H9 (cell line): ENCODE results near the gene ARFIP1. TPM values are rescaled to one million over a fixed set of nuclear protein-coding genes. Genes with fewer than 3 reads are reported as not detected.
A peak's percentile ranks its signal among the peaks of the same experiment; 100 is the strongest.
"Not testable (repeated sequence)": the region's sequence is repeated elsewhere in the genome, so short reads cannot be mapped to it uniquely, and the experiment has no call there.

Experiments used
- DNase-seq: peaks from one replicate; pipeline ENCODE4 v3.0.0-alpha.2; 2017
- H2AFZ ChIP-seq: one replicate; pipeline ENCODE4 v1.6.1; 2013; ENCODE audit warnings: mild to moderate bottlenecking, low read length, control low read depth, moderate library complexity
- H2AK5ac ChIP-seq: 2 replicates; pipeline ENCODE4 v1.6.1; 2013; ENCODE audit warnings: low read length, control low read depth, mixed read lengths; ENCODE audit not compliant: insufficient read length
- H2BK120ac ChIP-seq: one replicate; pipeline ENCODE4 v1.6.1; 2013; ENCODE audit warnings: low read depth, mild to moderate bottlenecking, low read length, control low read depth, inconsistent platforms; ENCODE audit not compliant: poor library complexity, severe bottlenecking
- H2BK12ac ChIP-seq: 2 replicates; pipeline ENCODE4 v1.6.1; 2013; ENCODE audit warnings: low read length, control low read depth, mixed read lengths, low read depth; ENCODE audit not compliant: insufficient read length
- H2BK15ac ChIP-seq: 2 replicates; pipeline ENCODE4 v1.6.1; 2013; ENCODE audit warnings: low read depth, low read length, control low read depth
- H2BK20ac ChIP-seq: one replicate; pipeline ENCODE4 v1.6.1; 2013; ENCODE audit warnings: low read depth, mild to moderate bottlenecking, low read length, control low read depth, inconsistent platforms; ENCODE audit not compliant: poor library complexity, severe bottlenecking
- H2BK5ac ChIP-seq: 2 replicates; pipeline ENCODE4 v1.6.1; 2013; ENCODE audit warnings: low read length, control low read depth, mixed read lengths; ENCODE audit not compliant: insufficient read length
- H3K14ac ChIP-seq: 2 replicates; pipeline ENCODE4 v1.6.1; 2013; ENCODE audit warnings: low read length, control low read depth; ENCODE audit not compliant: insufficient read depth
- H3K18ac ChIP-seq: 2 replicates; pipeline ENCODE4 v1.6.1; 2013; ENCODE audit warnings: low read depth, mild to moderate bottlenecking, mixed read lengths, low read length, control low read depth; ENCODE audit not compliant: insufficient read length
- H3K23ac ChIP-seq: 2 replicates; pipeline ENCODE4 v1.6.1; 2013; ENCODE audit warnings: low read length, control low read depth, mixed read lengths, low read depth; ENCODE audit not compliant: insufficient read length
- H3K23me2 ChIP-seq: 2 replicates; pipeline ENCODE4 v1.6.1; 2013; ENCODE audit warnings: low read depth, mild to moderate bottlenecking, mixed read lengths, low read length, control low read depth; ENCODE audit not compliant: insufficient read length, poor library complexity, severe bottlenecking
- H3K27ac ChIP-seq: 2 replicates; pipeline ENCODE4 v1.5.1; 2013; ENCODE audit warnings: low read length, control low read depth, mixed read lengths, low read depth; ENCODE audit not compliant: insufficient read length
- H3K27me3 ChIP-seq: 2 replicates; pipeline ENCODE4 v1.6.1; 2013; ENCODE audit warnings: low read length, control low read depth, inconsistent platforms; ENCODE audit not compliant: insufficient read depth
- H3K4ac ChIP-seq: 2 replicates; pipeline ENCODE4 v1.6.1; 2013; ENCODE audit warnings: low read depth, mild to moderate bottlenecking, control low read depth, inconsistent platforms, low read length, moderate library complexity
- H3K4me1 ChIP-seq: 2 replicates; pipeline ENCODE4 v1.6.1; 2013; ENCODE audit warnings: low read length, control low read depth, inconsistent platforms; ENCODE audit not compliant: insufficient read depth
- H3K4me2 ChIP-seq: 2 replicates; pipeline ENCODE4 v1.6.1; 2013; ENCODE audit warnings: low read length, control low read depth, mixed read lengths; ENCODE audit not compliant: insufficient read length, insufficient read depth
- H3K56ac ChIP-seq: 2 replicates; pipeline ENCODE4 v1.6.1; 2013; ENCODE audit warnings: low read depth, mild to moderate bottlenecking, mixed read lengths, low read length, control low read depth; ENCODE audit not compliant: insufficient read length
- H3K79me1 ChIP-seq: 2 replicates; pipeline ENCODE4 v1.6.1; 2013; ENCODE audit warnings: low read depth, mild to moderate bottlenecking, moderate library complexity, low read length, control low read depth, inconsistent platforms; ENCODE audit not compliant: insufficient read depth, poor library complexity, severe bottlenecking
- H3K79me2 ChIP-seq: 2 replicates; pipeline ENCODE4 v1.6.1; 2013; ENCODE audit warnings: low read length, control low read depth, inconsistent platforms; ENCODE audit not compliant: insufficient read depth
- H3K9ac ChIP-seq: 2 replicates; pipeline ENCODE4 v1.6.1; 2013; ENCODE audit warnings: low read length, control low read depth, mixed read lengths; ENCODE audit not compliant: insufficient read length; ENCODE audit errors: extremely low read depth
- H3K9me3 ChIP-seq: one replicate; pipeline ENCODE4 v1.6.1; 2013; ENCODE audit warnings: low read depth, low read length, inconsistent platforms; ENCODE audit not compliant: control insufficient read depth
- H3T11ph ChIP-seq: one replicate; pipeline ENCODE4 v1.6.1; 2013; ENCODE audit warnings: mild to moderate bottlenecking, low read length, control low read depth, inconsistent platforms
- H4K20me1 ChIP-seq: one replicate; pipeline ENCODE4 v1.6.1; 2013; ENCODE audit not compliant: control insufficient read depth, insufficient read length, insufficient read depth
- H4K5ac ChIP-seq: 2 replicates; pipeline ENCODE4 v1.6.1; 2013; ENCODE audit warnings: low read depth, mild to moderate bottlenecking, mixed read lengths, low read length, control low read depth; ENCODE audit not compliant: insufficient read length
- H4K8ac ChIP-seq: replicated peaks from 2 replicates; pipeline ENCODE4 v1.6.1; 2013; ENCODE audit warnings: low read length, control low read depth, mixed read lengths, low read depth; ENCODE audit not compliant: insufficient read length
- H4K91ac ChIP-seq: 2 replicates; pipeline ENCODE4 v1.6.1; 2013; ENCODE audit warnings: low read depth, mild to moderate bottlenecking, moderate library complexity, mixed read lengths, low read length, control low read depth; ENCODE audit not compliant: insufficient read length
- H3K27ac Mint-ChIP-seq, 3 experiments: 2 replicates in 2 of 3; 3 replicates in 1 of 3; pipeline ENCODE4 v1.8.0; 2020 to 2021; ENCODE audit warnings: mixed read lengths in 3 of 3, mild to moderate bottlenecking in 1 of 3, moderate library complexity in 1 of 3
- H3K27me3 Mint-ChIP-seq: 2 replicates; pipeline ENCODE4 v1.8.0; 2021; ENCODE audit warnings: low read depth, mild to moderate bottlenecking, moderate library complexity, mixed read lengths
- H3K36me3 Mint-ChIP-seq, 3 experiments: 2 replicates in 2 of 3; 3 replicates in 1 of 3; pipeline ENCODE4 v1.8.0; 2020 to 2021; ENCODE audit warnings: low read depth in 3 of 3, mixed read lengths in 3 of 3; ENCODE audit not compliant: insufficient read depth in 1 of 3
- H3K4me1 Mint-ChIP-seq, 2 experiments: 2 replicates each; pipeline ENCODE4 v1.8.0; 2020; ENCODE audit warnings: mixed read lengths in 2 of 2
- H3K4me3 Mint-ChIP-seq, 2 experiments: 2 replicates in 1 of 2; 3 replicates in 1 of 2; pipeline ENCODE4 v1.8.0; 2020 to 2021; ENCODE audit warnings: mild to moderate bottlenecking in 2 of 2, mixed read lengths in 2 of 2, moderate library complexity in 1 of 2
- H3K9me3 Mint-ChIP-seq, 2 experiments: 2 replicates in 1 of 2; 3 replicates in 1 of 2; pipeline ENCODE4 v1.8.0; 2020; ENCODE audit warnings: mild to moderate bottlenecking in 2 of 2, mixed read lengths in 2 of 2, moderate library complexity in 1 of 2
- CTCF ChIP-seq: fragments of 200-600 bp; sonication (generic); conservative IDR thresholded peaks from 3 replicates; pipeline ENCODE4 v1.8.0; 2021; ENCODE audit warnings: antibody characterized with exemption, mild to moderate bottlenecking
- WGBS: extraction: QIAGEN DNeasy Blood & Tissue Kit; methylation state at CpG from one replicate; pipeline ENCODE4 v1.1.7; 2013; ENCODE audit warnings: missing lambda C conversion rate, low lambda C conversion rate, mixed read lengths; ENCODE audit not compliant: insufficient read length; ENCODE audit errors: extremely low coverage; 5-methylcytosine and 5-hydroxymethylcytosine counted together
- total RNA-seq: library from RNA; stranded (reverse); gene quantifications from 2 replicates; pipeline ENCODE4 v1.2.1, GENCODE V29; 2021

The ARFIP1 gene
- total RNA-seq, 1 experiment from 2014 or later = 30.8 TPM

DNA sequence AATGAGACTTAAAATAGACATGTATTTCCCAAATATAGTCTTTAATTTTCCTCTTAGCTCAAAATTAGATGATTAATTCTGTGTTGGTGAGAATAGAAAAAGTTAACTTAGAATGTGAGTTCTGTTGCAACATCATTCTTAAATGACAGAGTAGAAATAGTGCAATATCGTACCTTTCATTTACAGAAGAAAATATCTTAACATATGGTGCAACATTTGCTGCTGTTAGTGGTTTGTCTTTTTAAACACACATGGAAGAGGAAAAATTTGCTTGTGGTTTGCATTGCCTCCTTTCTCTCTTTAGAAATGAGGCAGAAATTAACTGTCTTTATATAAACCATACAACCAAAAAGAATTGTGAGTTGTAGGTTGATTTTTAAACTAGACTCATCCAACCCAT lies 117.1 kb downstream of the ARFIP1 start:
- no peak overlapping the region for H3K9ac ChIP-seq
- Mint-ChIP-seq H3K9me3 (no peaks in the 10 kb centered on the region), H3K36me3 (peaks cover 2 to 19% (median 11%) of the 10 kb centered on the region in 3 experiments; a peak in 6 of 7 replicates), H3K27ac (no peak overlapping the region; a peak in 1 of 7 replicates), H3K4me3 (no peak overlapping the region), H3K27me3 (no peaks in the 10 kb centered on the region), H3K4me1 (peaks cover 7 to 12% of the 10 kb centered on the region in 2 experiments)
- no peaks in the 10 kb centered on the region for H3K23me2 ChIP-seq
- H3K27ac ChIP-seq = no peak overlapping the region
- H3K56ac ChIP-seq = no peak overlapping the region
- no peaks in the 10 kb centered on the region for H3K79me1 ChIP-seq
- no peak for DNase-seq
- H3K79me2 ChIP-seq = no peaks in the 10 kb centered on the region
- H2BK5ac ChIP-seq = no peak overlapping the region
- H3K9me3 ChIP-seq = no peaks in the 10 kb centered on the region
- H3K4me2 ChIP-seq = no peak overlapping the region
- no peak overlapping the region for H4K5ac ChIP-seq
- no peak overlapping the region for H3K4ac ChIP-seq
- H4K20me1 ChIP-seq = no peaks in the 10 kb centered on the region
- H3K4me1 ChIP-seq = peaks cover 2% of the 10 kb centered on the region; the same call in 1 of the 2 replicates
- H2BK12ac ChIP-seq = no peak overlapping the region
- H2BK120ac ChIP-seq = no peak overlapping the region
- H3T11ph ChIP-seq = no peak overlapping the region
- no peak overlapping the region for H3K14ac ChIP-seq
- WGBS = no CpG with 5 or more reads among the region's 1 CpG
- H2AFZ ChIP-seq = no peak overlapping the region
- no peak overlapping the region for H2BK20ac ChIP-seq
- no peak overlapping the region for H2BK15ac ChIP-seq
- H4K8ac ChIP-seq = no peak overlapping the region
- H3K27me3 ChIP-seq = no peaks in the 10 kb centered on the region
- no peak overlapping the region for H3K18ac ChIP-seq
- H2AK5ac ChIP-seq = no peak overlapping the region
- no peak for TF ChIP-seq CTCF
- H3K23ac ChIP-seq = no peak overlapping the region
- H4K91ac ChIP-seq = no peak overlapping the region

GRCh38 chr4:152898133-152898532 lies 118.4 kb downstream of the ARFIP1 start:
- H3K79me2 ChIP-seq, H2AFZ ChIP-seq, H3K4me3 Mint-ChIP-seq, H3K9me3 Mint-ChIP-seq, H3K4ac ChIP-seq, H4K5ac ChIP-seq, H3K79me1 ChIP-seq, H4K20me1 ChIP-seq, H3T11ph ChIP-seq, H3K4me1 ChIP-seq, H2BK15ac ChIP-seq, H3K27me3 ChIP-seq, H2BK5ac ChIP-seq, H2BK120ac ChIP-seq, H4K8ac ChIP-seq, H3K27ac ChIP-seq, H3K14ac ChIP-seq, H2BK12ac ChIP-seq, H3K27me3 Mint-ChIP-seq, H3K9ac ChIP-seq, H3K23ac ChIP-seq, DNase-seq, H3K4me2 ChIP-seq, H3K9me3 ChIP-seq, H4K91ac ChIP-seq, H3K23me2 ChIP-seq, H2BK20ac ChIP-seq, H3K18ac ChIP-seq, H2AK5ac ChIP-seq, H3K56ac ChIP-seq: not testable (repeated sequence)
- peak overlapping the region in 2 of 3 experiments; percentile 23 to 24; a peak in 1 of 7 replicates for H3K27ac Mint-ChIP-seq
- peaks cover 2 to 15% (median 5%) of the 10 kb centered on the region in 3 experiments; a peak in 5 of 7 replicates for H3K36me3 Mint-ChIP-seq
- no CpG with 5 or more reads among the region's 6 CpGs for WGBS
- H3K4me1 Mint-ChIP-seq = peaks cover 3 to 11% of the 10 kb centered on the region in 2 experiments; a peak in 3 of 4 replicates
